OCI-LY1 (cell line): ENCODE measurements around the gene NCAPH2.

Experiments
- CTCF ChIP-seq: fragments of 200-600 bp; sonication (generic), shearing (Covaris generic); IDR thresholded peaks from 2 replicates; pipeline ENCODE4 v1.5.1; 2017; ENCODE audit warnings: mild to moderate bottlenecking, antibody characterized with exemption, low read length, moderate library complexity, mixed read lengths
- EZH2 ChIP-seq: fragments of 200-600 bp; sonication (generic), shearing (Covaris generic); IDR thresholded peaks from 2 replicates; pipeline ENCODE4 v1.8.0; 2017; ENCODE audit warnings: borderline replicate concordance, mixed run types, mild to moderate bottlenecking, antibody characterized with exemption, low read length, moderate library complexity, mixed read lengths

GRCh38 chr22:50537765-50538164 lies 29.7 kb downstream of the NCAPH2 start:
- TF ChIP-seq CTCF (no peak), EZH2 (no peak)
